GM18858 (cell line): ENCODE measurements around the gene KLHL29.

Source experiments
- ATAC-seq: cut with Tn5 transposase; IDR thresholded peaks from one replicate; pipeline ENCODE4 v1.9.1; 2021; ENCODE audit not compliant: unreplicated experiment

KLHL29 gene

GRCh38 chr2:23622466-23622865 is 237.5 kb downstream of the KLHL29 start:
- no peak for ATAC-seq

GRCh38 chr2:23622966-23623675 is 238.1 kb downstream of the KLHL29 start:
- no peak for ATAC-seq

DNA sequence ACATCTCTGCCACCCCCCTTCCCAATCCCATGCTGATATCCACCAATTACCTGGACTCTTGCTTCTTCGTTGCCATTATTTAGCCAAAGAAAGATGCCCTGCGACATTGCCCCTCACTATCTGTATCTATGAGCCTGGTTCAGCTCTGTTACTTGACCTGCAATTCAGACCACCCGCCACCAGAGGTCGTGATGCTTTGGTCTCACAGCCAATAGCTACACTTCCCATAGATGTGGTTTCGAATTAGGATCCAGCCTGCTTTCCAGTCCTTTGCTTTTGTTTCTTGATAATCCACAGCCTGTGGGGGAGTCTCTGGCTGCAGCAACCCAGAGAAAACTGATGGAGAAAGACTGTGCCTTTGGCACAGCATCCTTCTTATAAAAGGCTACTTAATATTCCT is 239.4 kb downstream of the KLHL29 start:
- no peak for ATAC-seq

GRCh38 chr2:23624915-23625314 is 239.9 kb downstream of the KLHL29 start:
- ATAC-seq: no peak

DNA sequence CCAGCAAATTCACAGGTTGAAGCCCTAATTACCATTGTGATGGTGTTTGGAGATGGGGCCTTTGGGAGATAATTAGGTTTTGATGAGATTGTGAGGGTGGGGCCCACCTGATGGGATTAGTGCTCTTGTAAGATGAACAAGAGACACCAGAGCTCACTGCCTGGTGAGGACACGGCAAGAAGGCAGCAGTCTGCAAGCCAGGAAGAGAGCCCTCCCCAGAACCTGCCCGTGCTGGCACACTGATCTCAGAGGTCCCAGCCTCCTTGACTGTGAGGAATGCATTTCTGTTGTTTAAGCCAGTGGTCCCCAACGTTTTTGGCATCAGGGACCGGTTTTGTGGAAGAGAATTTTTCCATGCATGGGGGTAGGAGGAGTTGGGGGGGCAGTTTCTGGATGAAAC is 240.7 kb downstream of the KLHL29 start:
- ATAC-seq: no peak

GRCh38 chr2:23626701-23627230 is 241.8 kb downstream of the KLHL29 start:
- no peak for ATAC-seq

DNA sequence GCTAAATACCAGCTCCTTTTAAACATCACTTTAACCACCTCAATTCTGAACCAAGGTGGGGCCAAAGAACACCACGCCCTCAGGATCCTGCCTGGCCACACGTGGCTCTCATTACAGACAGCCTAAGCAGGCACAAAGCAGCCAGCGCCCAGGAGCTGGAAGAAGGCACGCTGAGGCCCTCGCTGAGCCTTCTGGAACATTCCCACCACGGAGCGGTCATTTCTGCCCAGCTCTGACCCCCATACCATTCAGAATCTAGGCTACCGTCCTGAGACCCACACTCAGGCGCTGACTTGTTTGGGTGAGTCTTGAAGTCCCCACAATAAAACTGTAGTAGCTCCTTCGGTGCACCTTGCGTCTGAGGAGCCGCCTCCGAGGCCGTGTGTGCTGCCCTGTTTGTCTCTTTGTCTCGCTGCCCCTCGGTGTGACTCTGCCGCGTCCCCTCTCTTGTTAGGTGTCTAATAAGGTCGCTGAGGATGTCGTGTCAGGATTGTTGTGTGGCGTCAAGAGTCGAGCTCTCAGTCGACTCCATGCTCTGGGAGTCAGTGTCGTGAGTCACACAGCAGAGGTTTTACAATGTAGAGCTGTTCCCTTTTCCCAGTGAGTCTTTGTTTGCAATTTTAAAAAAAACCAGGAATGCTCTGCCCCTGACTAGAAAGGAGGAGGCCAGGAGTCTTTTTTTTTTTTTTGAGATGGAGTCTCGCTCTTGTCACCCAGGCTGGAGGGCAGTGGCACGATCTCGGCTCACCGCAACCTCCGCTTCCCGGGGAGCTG is 242.4 kb downstream of the KLHL29 start:
- ATAC-seq: no peak

DNA sequence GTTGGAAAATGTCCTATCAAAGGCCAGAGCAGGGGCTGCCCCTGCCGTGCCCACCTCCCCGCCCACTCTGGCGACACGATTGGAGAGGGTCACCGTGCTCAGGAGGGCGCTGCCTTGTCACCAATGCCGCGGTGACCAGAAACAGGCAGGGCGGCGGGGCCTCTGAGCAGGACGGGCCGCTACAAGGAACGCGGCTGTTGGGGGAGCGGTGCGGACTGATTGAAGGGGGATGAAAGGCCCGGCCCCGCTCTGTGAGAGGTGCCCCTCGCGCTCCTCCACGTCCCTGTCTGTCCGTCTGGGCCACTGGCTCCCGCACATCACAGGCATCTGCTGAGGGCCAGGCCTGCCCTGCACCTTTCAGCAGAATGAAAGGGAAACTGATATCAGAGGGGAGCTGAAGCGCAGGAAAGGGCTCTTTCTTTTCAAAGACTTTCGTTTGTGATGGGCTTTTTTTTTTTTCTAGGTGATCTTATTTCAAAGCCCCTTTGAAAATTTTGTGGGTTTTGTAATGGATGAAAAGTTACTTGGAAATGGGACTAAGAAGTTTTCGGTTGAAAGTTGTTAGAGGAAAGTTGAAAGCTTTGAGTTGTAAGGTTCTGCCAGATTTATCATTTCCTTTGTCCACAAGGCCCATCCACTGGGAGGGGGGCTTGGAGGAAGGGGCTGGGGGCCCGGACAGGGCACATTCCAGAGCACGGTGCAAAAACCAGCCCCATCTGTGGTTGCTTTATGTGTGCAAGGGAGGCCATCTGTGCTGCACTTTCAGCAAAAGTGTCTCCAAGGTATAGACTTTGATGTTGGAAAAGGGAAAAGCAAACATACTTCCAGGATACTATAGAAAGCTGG is 244.2 kb downstream of the KLHL29 start:
- ATAC-seq: no peak

DNA sequence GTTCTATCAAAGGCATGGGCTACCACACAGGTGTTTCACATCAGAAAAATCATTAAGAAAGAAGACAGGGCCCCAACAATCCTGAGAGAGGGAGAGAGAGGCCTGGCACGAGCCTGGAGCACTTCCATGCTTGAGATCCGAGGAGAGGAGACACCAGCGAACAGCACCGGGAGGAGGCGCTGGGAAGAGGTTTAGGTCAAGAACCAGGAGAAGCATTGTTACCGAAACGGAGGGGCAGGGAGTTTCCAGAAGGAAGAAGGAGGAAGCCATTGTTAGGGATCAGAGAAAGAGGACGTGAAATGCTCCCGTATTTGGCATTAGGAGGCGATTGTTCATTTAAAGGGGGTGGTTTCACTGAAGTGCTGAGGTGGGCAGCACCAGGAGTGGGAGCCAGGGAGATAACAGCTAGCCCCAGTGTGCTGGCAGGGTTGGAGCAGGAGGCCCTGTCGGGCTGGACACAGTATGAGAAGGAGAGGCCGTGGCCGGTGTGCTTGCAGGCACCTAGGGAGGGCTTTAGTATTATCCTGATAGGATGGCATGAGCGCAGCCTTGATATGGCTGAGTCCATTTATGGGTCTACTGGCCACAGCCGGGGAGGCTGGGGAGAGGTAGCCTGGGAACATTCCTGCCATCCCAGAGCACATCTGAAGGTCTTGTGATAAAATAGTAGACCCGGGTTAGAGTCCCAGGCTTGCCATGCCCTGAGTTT is 244.9 kb downstream of the KLHL29 start:
- ATAC-seq: no peak

- ATAC-seq: no peak
Measured at GRCh38 chr2:23630961-23631360, 246.0 kb downstream of the KLHL29 start.

GRCh38 chr2:23631389-23631788 is 246.4 kb downstream of the KLHL29 start:
- ATAC-seq: no peak

DNA sequence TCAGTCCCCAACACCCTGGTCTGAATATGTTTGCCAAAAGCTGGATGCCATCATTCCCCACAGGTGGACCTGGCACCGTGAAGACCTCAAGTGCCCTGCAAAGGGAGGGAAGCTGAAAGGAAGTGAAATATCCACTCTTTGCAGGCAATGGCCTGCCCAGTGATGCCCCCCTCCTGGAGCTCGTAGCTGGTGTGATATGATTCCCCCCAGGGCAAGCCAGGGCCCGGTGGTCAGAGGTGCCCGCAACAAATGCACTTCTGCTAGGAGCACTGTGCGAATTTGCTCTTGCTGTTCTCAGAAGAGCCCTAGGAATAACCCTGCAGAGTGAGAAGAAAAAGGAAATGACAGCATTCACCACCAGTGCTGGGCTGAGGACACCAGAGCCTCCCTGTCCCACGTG is 247.4 kb downstream of the KLHL29 start:
- no peak for ATAC-seq

GRCh38 chr2:23632831-23633395 is 247.9 kb downstream of the KLHL29 start:
- ATAC-seq: no peak

GRCh38 chr2:23633966-23634365 is 249.0 kb downstream of the KLHL29 start:
- no peak for ATAC-seq

GRCh38 chr2:23635442-23636340 is 250.7 kb downstream of the KLHL29 start:
- no peak for ATAC-seq

- ATAC-seq: no peak
Measured at GRCh38 chr2:23636426-23636825, 251.4 kb downstream of the KLHL29 start.

DNA sequence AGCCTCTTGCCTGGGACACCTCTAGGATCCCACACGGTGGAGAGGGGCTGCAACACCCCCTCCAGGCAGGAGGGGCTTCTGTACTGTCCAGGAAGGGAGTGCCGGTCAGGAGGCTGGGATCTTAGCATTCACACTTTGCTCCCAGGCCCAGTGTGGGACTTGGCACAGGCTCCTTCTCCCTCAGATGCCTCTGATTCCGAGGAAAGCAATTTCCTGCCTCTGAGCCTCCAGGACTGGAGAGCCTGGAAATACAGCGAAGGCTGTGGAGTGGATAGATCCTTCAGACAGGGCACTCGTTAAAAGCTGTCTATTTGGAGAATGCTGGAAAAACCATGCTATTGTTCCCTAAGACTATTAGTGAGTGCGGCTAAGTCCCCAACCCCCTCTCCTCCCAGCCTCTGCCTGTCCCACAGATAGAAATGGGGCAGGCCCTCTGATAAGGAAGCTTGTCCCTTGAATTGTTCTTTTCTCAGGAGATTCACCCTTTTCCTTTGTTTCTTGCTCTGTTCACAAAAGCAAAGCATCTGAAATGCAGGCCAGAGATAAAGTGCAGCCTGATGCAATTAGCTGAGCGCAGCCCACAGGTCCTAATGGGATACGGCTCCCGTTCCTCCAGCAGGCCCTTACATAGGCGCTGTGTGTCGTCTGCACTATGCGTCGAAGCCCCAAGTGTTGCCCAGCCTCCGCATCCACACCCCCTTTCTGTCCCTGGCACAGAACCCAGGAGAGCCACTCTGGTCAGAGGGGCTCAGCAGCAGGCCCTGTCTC is 252.2 kb downstream of the KLHL29 start:
- ATAC-seq: no peak

- no peak for ATAC-seq
Measured at GRCh38 chr2:23639406-23639982, 254.5 kb downstream of the KLHL29 start.
